Measurements from ENCODE around the gene DNAH7.
A peak's percentile ranks its signal among the peaks of the same experiment; 100 is the strongest.

DNAH7 gene

GRCh38 chr2:196077821-196078220 lies 9.2 kb upstream of the DNAH7 start:
- no peak for DNase-seq (ENCODE audit: low spot score)
- FAIRE-seq = no peak

DNA sequence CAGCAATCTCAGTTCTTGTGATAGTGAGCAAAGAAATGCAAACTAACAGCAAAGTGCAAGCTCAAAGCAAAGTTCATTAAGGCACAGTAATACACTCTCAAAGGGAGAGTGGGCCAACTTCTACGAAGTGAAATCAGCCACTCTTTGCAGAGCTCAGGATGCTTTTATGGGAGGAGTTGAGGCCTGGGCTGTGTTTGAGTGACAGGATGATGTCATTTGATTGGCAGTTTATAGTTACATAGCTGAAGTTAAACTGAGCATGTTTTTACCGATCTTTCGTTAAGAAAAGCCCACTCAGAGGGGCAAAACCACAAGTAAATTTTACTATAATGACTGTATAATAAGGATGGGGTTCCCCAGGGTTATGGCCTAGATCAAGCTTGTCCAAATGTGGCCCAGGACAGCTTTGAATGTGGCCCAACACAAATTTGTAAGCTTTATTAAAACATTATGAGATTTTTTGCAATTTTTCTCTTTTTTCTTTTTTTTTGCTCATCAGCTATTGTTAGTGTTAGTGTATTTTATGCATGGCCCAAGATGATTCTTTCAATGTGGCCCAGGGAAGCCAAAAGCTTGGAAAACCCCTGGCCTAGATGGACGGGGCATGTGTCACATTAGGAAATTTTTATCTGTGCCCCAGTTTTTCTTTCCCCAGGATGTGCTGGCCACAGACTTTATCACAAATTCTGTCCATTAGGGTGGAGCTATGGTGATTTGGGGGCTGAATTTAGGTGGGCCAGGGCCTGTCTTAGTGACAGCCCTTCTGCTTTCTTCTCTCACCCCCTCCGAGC lies 8.3 kb upstream of the DNAH7 start:
- FAIRE-seq = no peak

GRCh38 chr2:196075196-196075595 lies 6.6 kb upstream of the DNAH7 start:
- FAIRE-seq (no peak), DNase-seq (ENCODE audit: low spot score) (no peak)

More for the DNA sequence above, 8.3 kb upstream of the DNAH7 start:
- no peak for DNase-seq (ENCODE audit: low spot score)

DNA sequence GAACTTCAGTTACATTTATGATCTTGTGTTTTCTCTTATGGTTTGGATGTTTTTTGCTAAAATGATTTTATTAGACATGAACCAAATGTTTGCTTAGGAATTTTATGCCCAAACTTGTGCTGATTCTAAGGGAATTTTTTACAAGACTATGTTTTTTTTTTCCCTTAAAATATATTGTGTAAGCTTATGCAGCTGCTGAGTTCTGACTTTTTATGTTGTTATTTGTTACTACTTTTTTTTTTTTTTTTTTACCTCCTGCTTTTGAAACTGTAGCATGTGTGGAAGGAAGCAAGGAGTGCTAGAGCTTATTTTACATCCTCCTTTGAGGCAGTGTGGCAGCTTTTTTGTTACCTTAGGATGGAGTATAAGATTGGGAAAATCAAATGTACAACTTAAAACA lies 6.0 kb upstream of the DNAH7 start:
- no peak for DNase-seq (ENCODE audit: low spot score)
- no peak for FAIRE-seq

DNA sequence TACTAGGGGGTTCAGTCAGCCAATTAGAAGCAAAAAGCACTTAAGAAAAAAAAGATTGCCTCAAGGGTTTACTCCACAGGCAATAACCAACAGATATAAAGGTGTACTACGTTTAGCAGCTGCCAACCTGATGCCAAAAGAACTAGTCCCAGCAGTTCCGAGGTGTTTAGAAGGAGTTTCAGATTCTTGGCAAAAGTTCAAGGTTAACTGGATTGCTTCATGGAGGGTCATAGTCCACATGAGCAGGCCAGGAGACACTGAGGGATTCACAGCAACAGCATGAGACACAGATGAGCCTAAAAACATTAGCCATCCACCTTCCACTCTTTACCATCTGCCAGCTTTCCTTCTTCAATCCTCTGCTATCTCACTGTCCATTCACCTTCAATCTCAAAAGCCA lies 4.9 kb upstream of the DNAH7 start:
- DNase-seq (ENCODE audit: low spot score) (no peak), FAIRE-seq (no peak)

- FAIRE-seq (no peak), DNase-seq (ENCODE audit: low spot score) (no peak)
Measured at GRCh38 chr2:196067088-196067382, 1.6 kb downstream of the DNAH7 start.

DNA sequence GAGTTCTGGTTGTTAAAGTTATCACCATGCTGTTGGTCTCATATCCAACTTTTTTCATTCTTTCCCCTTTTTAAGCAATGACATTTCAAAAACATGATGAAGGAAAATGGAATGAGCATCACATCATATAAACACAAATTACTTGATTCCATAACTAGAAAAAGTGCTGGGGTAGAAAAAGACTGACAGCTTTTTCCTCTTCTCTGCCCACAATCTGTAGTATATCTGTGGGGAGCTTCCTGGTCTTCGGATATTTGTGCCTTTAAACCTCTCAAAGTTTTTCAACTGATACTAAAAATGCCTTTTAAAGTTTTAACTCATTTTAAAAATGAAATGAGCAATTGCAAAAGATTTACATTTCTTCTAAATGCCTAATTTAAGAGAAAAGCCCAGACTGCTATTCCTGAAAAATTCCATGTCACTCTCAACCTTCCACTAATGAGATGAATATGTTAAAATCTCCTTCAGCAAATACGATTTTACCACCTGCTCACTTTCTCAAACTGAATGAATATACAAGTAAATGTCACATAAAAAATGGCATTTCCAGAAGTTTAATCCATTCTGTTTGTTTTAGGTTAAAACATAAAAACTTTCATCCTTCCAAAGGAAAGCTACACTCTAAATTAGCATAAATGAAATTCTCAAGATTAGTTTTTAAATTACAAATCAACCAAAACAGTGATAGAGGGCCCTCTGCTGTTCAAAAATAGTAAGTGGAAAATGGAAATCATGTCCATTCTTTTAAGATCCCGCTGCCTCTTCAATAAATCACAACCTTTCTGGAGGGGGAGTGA lies 2.1 kb downstream of the DNAH7 start:
- FAIRE-seq (peak; percentile 83), DNase-seq (ENCODE audit: low spot score) (peak; percentile 19)

DNA sequence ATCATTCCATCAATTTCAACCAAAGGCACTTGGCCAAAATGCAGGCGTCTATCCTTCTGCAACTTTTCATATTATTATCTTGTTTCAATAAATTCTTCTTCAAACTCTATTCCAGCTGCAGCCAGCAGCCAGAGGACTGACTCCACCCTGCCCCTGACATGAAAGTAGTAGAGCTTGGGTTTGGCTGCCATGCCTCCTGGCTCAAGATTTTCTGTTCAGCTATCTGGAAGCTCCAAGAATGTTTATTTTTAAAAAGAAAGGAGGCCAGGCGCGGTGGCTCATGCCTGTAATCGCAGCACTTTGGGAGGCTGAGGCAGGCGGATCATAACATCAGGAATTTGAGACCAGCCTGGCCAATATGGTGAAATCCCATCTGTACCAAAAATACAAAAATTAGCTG lies 4.9 kb downstream of the DNAH7 start:
- FAIRE-seq (no peak), DNase-seq (ENCODE audit: low spot score) (no peak)

GRCh38 chr2:196059491-196059960 lies 9.1 kb downstream of the DNAH7 start:
- FAIRE-seq (no peak), DNase-seq (ENCODE audit: low spot score) (no peak)

- DNase-seq (ENCODE audit: low spot score) (no peak), FAIRE-seq (no peak)
Measured at GRCh38 chr2:196054631-196055030, 14.0 kb downstream of the DNAH7 start.

- FAIRE-seq (no peak), DNase-seq (ENCODE audit: low spot score) (peak; percentile 32)
Measured at GRCh38 chr2:196046123-196046917, 22.3 kb downstream of the DNAH7 start.

GRCh38 chr2:196041786-196042185 lies 26.9 kb downstream of the DNAH7 start:
- no peak for DNase-seq (ENCODE audit: low spot score)

GRCh38 chr2:196040218-196040617 lies 28.4 kb downstream of the DNAH7 start:
- no peak for FAIRE-seq
- DNase-seq (ENCODE audit: low spot score) = no peak

More at GRCh38 chr2:196041786-196042185, 26.9 kb downstream of the DNAH7 start:
- no peak for FAIRE-seq

DNA sequence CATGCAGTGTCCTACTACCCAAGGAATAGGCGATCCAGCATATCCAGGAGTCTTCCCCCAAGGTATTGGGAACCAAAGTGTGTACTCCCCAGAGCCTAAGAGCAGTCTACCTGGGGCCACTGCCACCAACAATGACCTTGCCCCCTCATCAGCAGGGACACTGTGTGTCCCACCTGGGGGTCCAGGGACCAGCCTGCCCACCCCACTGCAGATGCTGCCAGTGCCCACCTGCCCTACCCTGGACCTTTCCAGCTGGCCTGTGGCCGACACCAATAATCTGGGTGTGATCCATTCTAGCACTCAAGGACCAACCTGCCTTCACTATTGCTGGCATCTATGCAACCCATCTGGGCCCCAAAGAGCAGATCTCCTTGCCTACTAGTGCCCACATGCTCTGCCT lies 32.2 kb downstream of the DNAH7 start:
- FAIRE-seq (no peak), DNase-seq (ENCODE audit: low spot score) (no peak)

DNA sequence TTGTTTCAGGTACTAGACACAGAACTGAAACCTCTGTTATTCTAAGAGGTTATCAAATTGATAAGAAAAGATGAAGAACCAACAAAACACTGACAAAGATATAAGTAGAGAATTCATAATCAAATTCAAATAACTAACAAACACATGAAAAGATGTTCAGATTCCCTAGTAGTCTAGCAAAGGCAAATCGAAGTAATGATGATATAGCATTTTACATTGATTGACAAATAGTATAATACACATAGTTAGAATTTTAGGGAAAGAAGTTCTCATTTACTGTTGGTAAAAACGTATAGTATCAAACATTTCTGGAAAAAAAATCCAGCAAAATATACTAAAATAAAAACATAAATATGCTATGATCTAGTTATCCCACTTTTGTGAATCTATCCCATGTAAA lies 50.6 kb downstream of the DNAH7 start:
- FAIRE-seq (no peak), DNase-seq (ENCODE audit: low spot score) (no peak)

DNA sequence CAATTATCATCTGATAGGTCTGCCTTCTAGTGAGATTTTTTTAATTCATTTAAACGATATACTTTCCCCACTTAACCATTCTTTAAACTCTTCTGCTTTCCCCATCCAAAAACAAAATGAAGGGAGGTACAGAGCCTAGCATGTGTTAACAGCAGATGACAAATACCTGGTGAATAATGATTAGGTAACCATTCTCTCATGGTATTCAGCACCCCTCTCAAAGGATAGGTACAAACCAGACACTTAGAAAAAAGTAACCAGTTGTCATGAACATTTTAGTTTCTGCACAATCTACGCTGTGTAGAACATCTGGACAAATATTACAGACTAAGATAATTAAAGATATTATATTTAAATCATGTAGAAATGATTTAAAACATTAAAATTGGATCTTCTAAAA lies 56.3 kb downstream of the DNAH7 start:
- FAIRE-seq (no peak), DNase-seq (ENCODE audit: low spot score) (no peak)

GRCh38 chr2:196000551-196000950 lies 68.1 kb downstream of the DNAH7 start:
- no peak for FAIRE-seq
- DNase-seq (ENCODE audit: low spot score) = no peak

- FAIRE-seq = no peak
- DNase-seq (ENCODE audit: low spot score) = no peak
Measured at GRCh38 chr2:195998070-195998469, 70.6 kb downstream of the DNAH7 start.

DNA sequence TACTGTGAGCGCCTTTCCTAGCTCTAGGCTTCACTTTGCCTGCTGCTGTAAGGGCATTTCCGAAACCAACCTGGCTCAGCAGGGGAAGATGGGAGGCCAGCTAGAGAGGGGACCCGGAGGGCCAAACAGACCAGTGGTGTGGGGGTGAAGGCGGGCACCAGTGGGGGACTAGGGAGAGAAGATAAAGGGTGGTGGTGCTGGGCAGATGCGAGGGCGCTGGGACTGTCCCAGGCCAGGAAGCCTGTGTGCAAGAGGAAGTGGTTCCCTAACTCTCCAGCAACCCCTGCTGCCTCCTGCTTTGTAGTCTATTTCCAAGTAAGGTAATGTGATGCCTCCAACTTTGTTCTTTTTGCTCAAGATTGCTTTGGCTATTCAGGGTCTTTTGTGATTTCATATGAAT lies 73.1 kb downstream of the DNAH7 start:
- DNase-seq (ENCODE audit: low spot score) (no peak), FAIRE-seq (no peak)

DNA sequence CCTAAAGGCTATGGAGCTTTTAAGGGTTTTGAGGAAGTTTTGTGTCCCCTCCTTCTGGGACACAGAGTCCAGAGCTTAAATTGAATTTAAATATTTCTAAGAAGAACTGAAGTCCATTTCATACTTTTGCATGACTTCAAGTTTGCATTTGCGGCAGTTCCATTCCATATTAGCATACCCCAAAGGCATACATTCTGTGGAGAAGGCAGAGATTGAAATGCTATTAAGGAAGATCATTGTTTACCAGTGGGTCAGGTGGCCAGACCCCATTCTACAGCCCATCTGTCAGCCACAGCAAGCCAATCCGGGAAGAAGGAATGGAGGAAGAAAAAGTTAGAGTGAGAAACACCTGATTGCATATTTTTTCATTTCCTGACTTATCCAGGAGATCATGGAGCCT lies 75.0 kb downstream of the DNAH7 start:
- no peak for DNase-seq (ENCODE audit: low spot score)
- FAIRE-seq = no peak

DNA sequence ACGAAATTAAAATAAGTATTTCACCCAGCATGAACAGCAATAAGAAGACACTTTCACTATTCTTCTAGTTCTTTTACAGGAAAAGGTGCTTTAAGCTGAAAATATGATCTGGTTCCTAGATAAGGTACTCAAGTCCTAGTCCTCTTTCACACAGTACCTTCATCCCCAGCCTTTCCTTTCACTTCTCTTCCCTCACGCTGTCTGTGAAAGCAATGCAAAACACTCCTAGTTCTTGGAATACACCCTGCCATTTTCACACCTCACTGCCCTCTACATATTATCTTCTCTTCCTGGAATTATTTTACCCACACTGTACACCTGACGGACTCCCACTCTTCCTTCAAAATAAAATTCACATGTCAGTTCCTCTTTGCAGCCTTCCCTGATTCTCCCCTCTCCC lies 82.9 kb downstream of the DNAH7 start:
- DNase-seq (ENCODE audit: low spot score) = no peak
- FAIRE-seq = no peak

Measured in RCC 7860 (cell line).